ENCODE measurements around the gene NT5DC1. TPM values are rescaled to one million over a fixed set of nuclear protein-coding genes. Genes with fewer than 3 reads are reported as not detected.

Gene NT5DC1
- total RNA-seq, 2 experiments from 2014 or later: 20.5 to 58.8 TPM

DNA sequence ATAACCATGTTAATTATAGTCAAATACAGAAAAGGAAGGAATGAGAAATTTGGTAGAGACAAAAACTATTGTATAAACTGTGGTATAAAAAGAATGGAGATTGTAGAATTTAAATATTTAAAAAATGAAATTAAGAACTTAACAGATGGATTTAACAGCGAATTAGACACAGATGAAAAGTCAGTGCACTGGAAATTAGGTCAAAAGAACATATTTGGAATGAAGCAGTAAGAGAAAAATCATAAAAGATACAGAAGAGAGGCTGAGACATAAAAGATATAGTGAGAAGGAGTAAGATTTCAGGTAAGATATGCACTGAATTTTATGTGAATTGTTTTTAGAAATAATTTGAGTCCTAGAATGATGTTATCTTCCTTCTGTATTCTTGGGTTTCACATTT is 139.2 kb downstream of the NT5DC1 start:
- Histone ChIP-seq H3K4me2 (ENCODE audit: low read length) (no peak overlapping the region), H3K9me2 (ENCODE audit: insufficient read depth, low read length) (no peaks in the 10 kb centered on the region), H3K79me2 (ENCODE audit: insufficient read depth, low read depth, low read length) (no peaks in the 10 kb centered on the region), H3K4me1 (ENCODE audit: insufficient read depth, low read length, poor library complexity, severe bottlenecking) (no peaks in the 10 kb centered on the region), H3K27ac (ENCODE audit: low read depth, low read length, poor library complexity, severe bottlenecking) (no peak overlapping the region), H3K36me3 (ENCODE audit: insufficient read depth, low read length) (peaks cover 17% of the 10 kb centered on the region), H3K4me3 (ENCODE audit: low read depth, low read length, poor library complexity, severe bottlenecking) (no peak overlapping the region), H2AFZ (ENCODE audit: low read length) (no peak overlapping the region), H4K20me1 (ENCODE audit: insufficient read depth, low read length) (no peaks in the 10 kb centered on the region), H3K9me3 (ENCODE audit: low read length) (no peaks in the 10 kb centered on the region)
- intact Hi-C loops (cut with micrococcal nuclease; ENCODE audit: unreplicated experiment): no loop called here
- ChIA-PET CTCF (ENCODE audit: unreplicated experiment) (no interaction called here), POLR2A (no interaction called here)
- DNase-seq (ENCODE audit: low spot score): no peak
- TF ChIP-seq, protein P1, sequence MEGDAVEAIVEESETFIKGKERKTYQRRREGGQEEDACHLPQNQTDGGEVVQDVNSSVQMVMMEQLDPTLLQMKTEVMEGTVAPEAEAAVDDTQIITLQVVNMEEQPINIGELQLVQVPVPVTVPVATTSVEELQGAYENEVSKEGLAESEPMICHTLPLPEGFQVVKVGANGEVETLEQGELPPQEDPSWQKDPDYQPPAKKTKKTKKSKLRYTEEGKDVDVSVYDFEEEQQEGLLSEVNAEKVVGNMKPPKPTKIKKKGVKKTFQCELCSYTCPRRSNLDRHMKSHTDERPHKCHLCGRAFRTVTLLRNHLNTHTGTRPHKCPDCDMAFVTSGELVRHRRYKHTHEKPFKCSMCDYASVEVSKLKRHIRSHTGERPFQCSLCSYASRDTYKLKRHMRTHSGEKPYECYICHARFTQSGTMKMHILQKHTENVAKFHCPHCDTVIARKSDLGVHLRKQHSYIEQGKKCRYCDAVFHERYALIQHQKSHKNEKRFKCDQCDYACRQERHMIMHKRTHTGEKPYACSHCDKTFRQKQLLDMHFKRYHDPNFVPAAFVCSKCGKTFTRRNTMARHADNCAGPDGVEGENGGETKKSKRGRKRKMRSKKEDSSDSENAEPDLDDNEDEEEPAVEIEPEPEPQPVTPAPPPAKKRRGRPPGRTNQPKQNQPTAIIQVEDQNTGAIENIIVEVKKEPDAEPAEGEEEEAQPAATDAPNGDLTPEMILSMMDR (conservative IDR thresholded peaks at IDR 0.05; ENCODE audit: low read length): no peak
- no peak for TF ChIP-seq EZH2phosphoT487 (IDR thresholded peaks at IDR 0.05; ENCODE audit: borderline replicate concordance, low read depth, low read length)
- BruUV-seq (replicated peaks): no TSS peak

GRCh38 chr6:116244284-116244683 is 143.6 kb downstream of the NT5DC1 start:
- Histone ChIP-seq H3K79me2 (ENCODE audit: insufficient read depth, low read depth, low read length) (no peaks in the 10 kb centered on the region), H3K4me3 (ENCODE audit: low read depth, low read length, poor library complexity, severe bottlenecking) (no peak overlapping the region), H4K20me1 (ENCODE audit: insufficient read depth, low read length) (no peaks in the 10 kb centered on the region), H3K9me2 (ENCODE audit: insufficient read depth, low read length) (no peaks in the 10 kb centered on the region), H3K4me2 (ENCODE audit: low read length) (no peak overlapping the region), H3K27ac (ENCODE audit: low read depth, low read length, poor library complexity, severe bottlenecking) (no peak overlapping the region), H3K9me3 (ENCODE audit: low read length) (no peaks in the 10 kb centered on the region), H3K36me3 (ENCODE audit: insufficient read depth, low read length) (peaks cover 1% of the 10 kb centered on the region; the same call in 1 of the 2 replicates), H2AFZ (ENCODE audit: low read length) (no peak overlapping the region), H3K4me1 (ENCODE audit: insufficient read depth, low read length, poor library complexity, severe bottlenecking) (no peaks in the 10 kb centered on the region)
- BruUV-seq (replicated peaks): no TSS peak
- intact Hi-C loops (cut with micrococcal nuclease; ENCODE audit: unreplicated experiment): no loop called here
- DNase-seq (ENCODE audit: low spot score): no peak
- CTCF ChIA-PET (ENCODE audit: unreplicated experiment): no interaction called here
- no peak for TF ChIP-seq EZH2phosphoT487 (IDR thresholded peaks at IDR 0.05; ENCODE audit: borderline replicate concordance, low read depth, low read length)
- TF ChIP-seq, protein P1 (conservative IDR thresholded peaks at IDR 0.05; ENCODE audit: low read length): no peak
- POLR2A ChIA-PET: interaction anchor here (1.3 to 1.6 kb wide), 2 partner anchors 9 to 35 kb away, joined by 4 to 5 read pairs; partner anchors contain the start of gene TSPYL1

DNA sequence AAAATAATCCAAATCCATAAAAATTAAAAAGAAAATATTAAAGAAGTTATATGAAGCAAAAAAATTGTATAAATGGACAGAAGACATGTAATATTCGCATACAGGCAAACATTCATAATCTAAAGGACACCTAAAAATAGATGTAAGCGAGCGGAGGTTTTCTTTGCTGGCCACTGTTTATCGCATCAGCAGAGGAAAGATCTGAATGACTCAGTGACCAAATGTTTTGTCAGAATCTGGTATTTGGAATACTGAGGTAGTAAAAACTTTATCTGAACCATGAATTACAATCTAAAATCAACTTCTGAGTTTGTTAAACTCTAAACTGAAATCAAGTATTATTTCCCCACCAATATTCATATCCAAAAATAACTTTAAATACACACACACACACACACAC is 145.4 kb downstream of the NT5DC1 start:
- H3K4me3 ChIP-seq (ENCODE audit: low read depth, low read length, poor library complexity, severe bottlenecking): no peak overlapping the region
- BruUV-seq (replicated peaks): no TSS peak
- ChIA-PET CTCF (ENCODE audit: unreplicated experiment) (no interaction called here), POLR2A (interaction anchor here (0.7 to 1.4 kb wide), 3 partner anchors 14 to 110 kb away, joined by 3 to 4 read pairs (median 3); no protein-coding TSS in a partner anchor)
- no peaks in the 10 kb centered on the region for H3K9me2 ChIP-seq (ENCODE audit: insufficient read depth, low read length)
- no peaks in the 10 kb centered on the region for H4K20me1 ChIP-seq (ENCODE audit: insufficient read depth, low read length)
- intact Hi-C loops (cut with micrococcal nuclease; ENCODE audit: unreplicated experiment): no loop called here
- H3K4me1 ChIP-seq (ENCODE audit: insufficient read depth, low read length, poor library complexity, severe bottlenecking): peaks cover 6% of the 10 kb centered on the region
- no peak overlapping the region for H3K27ac ChIP-seq (ENCODE audit: low read depth, low read length, poor library complexity, severe bottlenecking)
- H3K36me3 ChIP-seq (ENCODE audit: insufficient read depth, low read length): no peaks in the 10 kb centered on the region; the same call in 1 of the 2 replicates
- no peak overlapping the region for H2AFZ ChIP-seq (ENCODE audit: low read length)
- TF ChIP-seq, protein P1 (conservative IDR thresholded peaks at IDR 0.05; ENCODE audit: low read length): no peak
- no peak for TF ChIP-seq EZH2phosphoT487 (IDR thresholded peaks at IDR 0.05; ENCODE audit: borderline replicate concordance, low read depth, low read length)
- no peak overlapping the region for H3K4me2 ChIP-seq (ENCODE audit: low read length)
- no peak for DNase-seq (ENCODE audit: low spot score)
- no peaks in the 10 kb centered on the region for H3K9me3 ChIP-seq (ENCODE audit: low read length)
- peaks cover 4% of the 10 kb centered on the region; the same call in 1 of the 2 replicates for H3K79me2 ChIP-seq (ENCODE audit: insufficient read depth, low read depth, low read length)
